HG03565 (cell line): ENCODE data around the gene PLXNA2.

Experiments used
- ATAC-seq: cut with Tn5 transposase; IDR thresholded peaks from one replicate; pipeline ENCODE4 v1.9.1; 2021; ENCODE audit warnings: mild to moderate bottlenecking, moderate library complexity; ENCODE audit not compliant: unreplicated experiment

Gene PLXNA2

DNA sequence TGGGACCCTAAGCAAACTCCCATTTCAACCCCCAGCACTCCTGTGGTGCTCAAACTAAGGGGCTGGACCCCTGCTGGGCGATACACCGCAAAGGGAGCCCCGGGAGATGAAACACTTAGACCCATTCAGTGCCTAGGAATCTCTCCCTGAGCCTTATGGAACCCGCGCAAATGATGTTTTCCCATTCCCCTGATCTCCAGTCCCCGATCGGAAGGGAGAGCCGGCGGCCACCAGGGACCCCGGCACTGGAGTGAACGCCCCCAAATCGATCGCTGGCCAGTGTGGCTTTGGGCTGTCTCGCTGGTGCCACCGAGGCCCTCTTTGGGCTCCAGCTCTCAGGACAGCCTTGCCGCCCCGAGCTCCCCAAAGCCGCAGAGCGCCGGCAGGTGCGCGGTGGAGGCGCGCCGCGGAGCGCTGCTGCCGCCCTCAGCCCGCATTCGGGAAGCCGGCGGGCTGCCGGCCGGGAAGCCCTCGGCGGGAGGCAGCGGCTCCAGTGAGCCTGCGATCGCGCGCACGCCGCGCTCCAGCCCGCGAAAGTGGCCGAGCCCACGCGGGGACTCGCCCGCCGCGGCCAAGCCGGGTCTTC is 1.1 kb downstream of the PLXNA2 start:
- ATAC-seq, result no peak

DNA sequence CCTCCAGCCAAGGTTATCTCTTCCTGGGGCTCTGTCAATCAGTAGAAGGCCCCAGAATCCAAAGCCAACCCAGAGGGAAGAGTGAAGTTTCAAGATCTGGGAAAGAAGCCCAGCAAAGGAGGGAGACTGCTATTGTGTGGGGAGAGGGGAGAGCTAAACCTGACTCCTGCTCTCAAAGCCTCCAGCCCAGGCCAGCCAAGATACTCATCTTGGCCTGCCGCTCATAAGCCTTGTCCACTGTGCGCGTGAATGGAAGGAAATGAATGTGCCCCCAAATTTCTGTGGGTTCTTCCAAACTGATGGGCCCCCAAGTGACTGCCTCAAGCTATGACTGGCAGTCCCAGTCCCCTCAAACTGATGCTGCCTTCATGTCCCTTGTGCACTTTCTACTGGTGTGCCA is 2.0 kb downstream of the PLXNA2 start:
- ATAC-seq, result no peak

DNA sequence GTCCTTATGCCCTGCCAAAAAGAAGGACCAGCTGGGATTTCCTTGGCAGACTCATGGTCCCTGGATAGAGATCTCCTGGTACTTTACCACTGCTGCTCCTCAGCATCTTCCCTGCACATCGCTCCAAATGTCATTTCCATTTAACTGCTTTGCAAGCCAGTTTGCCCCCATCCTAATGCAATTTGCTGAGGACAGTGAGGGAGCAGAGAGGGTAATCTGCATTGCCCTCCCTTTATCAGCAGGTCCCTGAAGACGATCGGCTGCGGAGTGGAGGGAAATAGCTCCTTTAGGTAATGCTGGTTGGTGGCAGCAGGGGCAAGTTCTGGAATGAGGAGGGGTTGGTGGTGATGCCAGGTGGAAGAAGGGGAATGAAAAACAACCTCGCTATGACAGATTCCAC is 2.7 kb downstream of the PLXNA2 start:
- no peak for ATAC-seq

DNA sequence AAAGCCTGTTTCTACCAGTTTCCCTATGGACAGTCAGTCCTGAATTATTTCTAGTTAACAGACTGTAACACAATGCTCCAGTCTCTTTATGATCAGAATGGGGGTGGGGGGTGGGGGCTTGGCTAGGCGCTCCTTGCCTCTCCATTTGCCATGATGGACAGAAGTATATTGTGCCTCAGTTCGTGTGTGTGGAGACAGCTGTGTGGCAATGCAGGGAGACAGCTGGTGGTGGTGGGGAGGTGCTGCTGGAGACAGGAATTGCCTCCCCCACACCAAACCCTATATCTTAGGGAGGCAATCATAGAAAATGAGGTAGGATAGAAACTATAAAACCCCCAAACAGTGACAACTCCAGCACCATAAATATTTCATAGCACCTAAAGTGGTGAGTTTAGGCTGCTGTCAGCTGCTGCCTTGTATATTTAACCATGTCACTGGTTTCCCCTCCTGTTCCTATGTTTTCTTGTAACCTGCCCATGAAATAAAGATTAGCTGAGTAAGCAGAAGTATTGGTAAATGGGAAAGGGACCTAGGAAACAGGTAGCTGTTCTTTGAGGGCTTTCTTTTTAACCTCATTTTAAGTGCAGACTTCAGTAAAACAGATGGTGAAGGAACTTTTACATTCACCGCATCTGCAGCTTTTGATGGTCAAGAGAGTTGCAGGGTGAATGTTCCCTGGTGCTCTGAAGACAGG is 3.4 kb downstream of the PLXNA2 start:
- no peak for ATAC-seq

DNA sequence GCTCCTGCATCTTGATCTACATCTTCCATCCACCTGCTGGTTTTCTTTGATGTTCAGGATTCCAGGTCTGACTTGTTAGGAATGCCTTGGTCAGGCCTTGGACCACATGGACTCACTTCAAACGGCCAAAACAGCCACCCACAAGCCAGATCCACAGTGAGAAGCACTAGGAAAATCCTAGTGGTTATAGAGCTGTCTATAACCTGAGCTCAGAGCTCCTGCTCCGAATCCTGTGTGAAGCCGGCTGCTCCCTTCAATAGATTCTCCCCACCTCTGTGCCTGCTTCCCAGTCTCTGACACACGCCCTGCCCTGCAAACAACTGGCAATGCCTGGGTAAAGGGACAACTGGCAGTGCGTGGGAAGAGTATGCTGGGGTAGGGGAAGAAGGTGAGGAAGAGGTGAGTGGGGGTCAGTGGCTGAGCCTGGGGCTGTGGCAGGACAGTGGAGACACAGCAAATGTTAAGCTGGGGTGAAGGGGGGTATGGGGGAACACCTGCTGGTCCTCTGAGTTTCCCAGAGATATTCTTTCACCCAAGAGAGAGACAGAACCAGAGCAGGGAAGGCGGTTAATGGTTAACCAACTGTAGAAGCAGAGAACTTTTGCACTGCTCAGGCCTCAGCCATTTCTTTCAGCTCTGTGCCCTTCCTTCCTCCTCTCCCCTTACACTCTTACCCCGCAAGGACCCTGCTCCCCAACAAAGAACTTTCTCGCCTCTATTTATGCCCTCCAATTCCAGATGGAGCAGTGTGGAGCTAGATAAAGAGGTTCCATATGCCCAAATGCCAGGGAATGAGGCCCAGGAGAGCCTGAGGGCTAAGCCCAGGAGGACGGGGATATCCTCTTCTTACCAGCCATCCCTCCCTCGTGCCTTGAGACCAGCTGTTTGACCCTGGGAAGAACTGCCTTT is 4.5 kb downstream of the PLXNA2 start:
- no peak for ATAC-seq

DNA sequence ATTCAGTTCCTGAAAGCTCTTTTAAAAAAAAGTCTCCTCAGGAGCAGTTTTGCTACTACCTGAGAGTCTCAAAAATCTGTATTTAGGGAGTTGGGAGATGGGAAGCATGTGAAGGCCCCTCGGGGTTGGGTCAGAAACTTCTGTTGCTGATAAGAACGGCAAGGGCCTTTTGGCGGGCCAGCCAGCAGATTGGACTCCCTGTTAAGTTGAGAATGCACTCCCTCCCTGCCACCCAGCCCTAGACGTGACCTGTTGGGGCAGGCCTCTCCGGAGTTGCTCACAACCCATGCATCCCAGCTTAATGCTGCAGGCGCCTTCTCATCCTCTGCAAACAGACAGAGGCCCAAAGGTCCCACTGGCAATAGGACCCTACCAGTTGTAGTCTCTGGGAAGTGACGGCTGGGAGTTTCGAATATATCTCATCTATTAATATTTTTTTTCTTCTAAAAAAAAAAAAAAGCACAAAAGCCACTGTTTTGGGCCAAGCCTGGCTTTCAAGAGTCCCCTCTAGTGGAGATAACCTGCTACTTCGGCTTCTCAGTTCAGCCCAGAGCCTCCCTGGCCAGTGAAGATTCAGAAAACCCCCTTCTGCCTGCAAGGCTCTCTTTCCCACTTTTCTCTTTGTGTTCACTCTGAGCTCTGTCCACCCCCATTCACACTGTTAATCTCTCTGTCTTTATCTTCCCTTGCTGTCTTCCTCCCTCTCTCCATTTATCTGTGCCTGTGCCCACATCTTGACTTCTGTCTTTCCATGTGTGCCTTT is 5.3 kb downstream of the PLXNA2 start:
- no peak for ATAC-seq

DNA sequence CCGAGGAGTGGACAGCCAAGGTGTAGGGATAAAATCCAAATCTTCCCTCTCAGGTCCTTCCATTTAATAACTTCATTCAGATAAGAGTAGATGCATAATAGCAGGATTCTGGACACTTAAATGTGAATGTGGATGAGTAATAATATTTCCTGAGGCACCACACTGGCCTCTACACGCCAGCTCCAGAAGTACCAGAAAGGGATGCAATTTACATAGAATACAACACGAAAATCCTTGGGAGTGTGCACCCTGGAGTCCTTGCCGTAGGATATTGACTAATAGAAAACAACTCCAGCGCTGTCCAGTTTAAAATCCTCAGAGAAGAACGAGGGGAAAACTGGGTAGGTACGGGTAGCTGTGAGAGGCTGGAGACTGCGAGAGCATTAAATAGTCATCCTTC is 6.9 kb downstream of the PLXNA2 start:
- no peak for ATAC-seq

DNA sequence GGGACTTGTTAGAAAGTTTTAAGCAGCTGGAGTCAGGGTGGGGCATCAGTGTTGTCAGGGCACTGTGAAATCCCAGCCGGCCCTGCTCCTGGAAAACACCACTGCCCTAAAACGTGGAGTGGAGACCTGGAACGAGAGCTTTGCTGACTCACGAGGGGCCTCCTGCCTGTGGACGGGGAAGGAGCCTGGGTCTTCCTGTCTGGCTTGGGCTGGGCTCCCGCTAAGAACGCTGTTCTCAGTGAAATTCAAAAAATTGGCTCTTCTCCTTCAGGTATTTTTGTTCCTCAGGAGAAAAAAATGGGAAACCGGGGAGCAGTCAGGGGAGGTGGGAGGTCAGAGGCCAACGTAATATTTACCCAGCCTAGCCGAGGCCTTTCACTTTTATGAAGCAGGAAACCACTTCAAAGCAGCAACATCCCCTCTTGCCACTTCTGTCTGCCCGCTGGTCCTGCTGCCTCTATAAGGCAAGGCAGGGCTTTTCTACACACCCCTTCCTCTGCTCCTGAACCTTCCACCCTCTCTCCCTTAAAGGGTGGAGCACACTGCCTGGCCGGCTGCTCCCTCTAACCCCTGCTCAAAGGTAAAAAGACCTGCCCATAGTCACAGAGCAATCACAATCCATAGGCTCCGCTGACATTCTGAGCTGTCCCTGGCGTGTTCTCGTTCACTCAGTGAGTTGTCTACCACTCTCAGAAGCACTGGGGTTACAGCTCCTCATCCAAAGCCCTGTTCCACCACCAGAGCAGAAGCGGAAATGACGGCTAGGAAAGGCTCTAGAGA is 8.0 kb downstream of the PLXNA2 start:
- no peak for ATAC-seq

DNA sequence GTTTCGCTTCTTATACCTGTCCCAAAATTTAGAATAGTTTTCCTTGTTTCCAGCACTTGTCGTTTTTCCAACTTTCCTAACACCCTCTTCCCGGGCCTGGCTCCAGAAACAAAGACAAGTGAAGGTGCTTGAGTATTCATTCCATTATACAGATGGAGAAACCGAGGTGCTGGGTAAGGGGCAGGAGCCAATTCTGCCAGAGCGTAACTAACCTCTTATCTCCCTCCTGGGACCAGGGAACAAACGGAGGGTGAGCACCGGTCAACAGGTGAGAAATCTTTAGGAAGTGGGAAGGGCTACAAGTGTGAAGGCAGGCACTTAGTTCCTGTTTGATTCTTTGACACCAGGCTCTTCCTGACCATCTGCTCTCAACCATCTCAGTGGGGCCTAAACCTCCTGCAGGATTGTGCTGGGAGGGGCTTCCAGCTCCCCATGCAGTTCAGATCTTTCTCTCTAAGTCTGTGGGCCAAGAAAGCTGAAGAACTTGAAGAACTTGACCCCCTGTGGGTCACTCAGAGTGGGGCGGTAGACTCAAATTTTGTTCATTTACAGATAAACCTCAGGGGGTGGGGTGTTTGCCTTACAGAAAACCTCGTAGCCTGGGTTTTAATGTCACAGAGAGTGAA is 8.7 kb downstream of the PLXNA2 start:
- no peak for ATAC-seq

DNA sequence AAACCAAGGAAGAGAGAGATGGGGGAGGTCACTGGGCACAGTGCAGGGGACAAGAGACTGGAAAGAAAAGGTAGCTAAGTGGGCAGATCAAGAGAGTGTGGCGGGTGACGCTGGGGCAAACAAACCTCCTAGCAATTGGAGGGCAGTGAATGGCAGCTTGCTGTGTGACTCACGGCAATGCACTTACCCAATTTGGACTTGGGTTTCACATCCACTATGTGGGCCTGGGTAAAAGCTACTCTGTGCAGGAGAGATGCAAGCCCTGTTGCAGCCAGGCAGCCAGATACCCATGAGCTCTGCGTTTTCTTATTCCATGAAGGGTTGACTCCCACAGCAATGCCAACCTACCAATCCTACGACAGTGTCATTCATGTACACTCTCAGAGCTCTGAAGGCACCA is 9.5 kb downstream of the PLXNA2 start:
- no peak for ATAC-seq

DNA sequence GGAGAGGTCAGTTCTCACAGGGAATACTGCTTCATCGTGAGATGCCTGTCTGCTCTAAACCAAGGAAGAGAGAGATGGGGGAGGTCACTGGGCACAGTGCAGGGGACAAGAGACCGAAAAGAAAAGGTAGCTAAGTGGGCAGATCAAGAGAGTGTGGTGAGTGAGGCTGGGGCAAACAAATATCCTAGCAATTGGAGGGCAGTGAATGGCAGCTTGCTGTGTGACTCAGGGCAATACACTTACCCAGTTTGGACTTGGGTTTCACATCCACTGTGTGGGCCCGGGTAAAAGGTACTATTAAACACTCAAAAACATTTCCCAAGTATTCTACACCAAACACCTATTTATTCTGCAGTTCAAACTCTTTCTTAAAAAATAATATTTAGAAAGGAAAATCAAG is 10.2 kb downstream of the PLXNA2 start:
- ATAC-seq, result no peak

DNA sequence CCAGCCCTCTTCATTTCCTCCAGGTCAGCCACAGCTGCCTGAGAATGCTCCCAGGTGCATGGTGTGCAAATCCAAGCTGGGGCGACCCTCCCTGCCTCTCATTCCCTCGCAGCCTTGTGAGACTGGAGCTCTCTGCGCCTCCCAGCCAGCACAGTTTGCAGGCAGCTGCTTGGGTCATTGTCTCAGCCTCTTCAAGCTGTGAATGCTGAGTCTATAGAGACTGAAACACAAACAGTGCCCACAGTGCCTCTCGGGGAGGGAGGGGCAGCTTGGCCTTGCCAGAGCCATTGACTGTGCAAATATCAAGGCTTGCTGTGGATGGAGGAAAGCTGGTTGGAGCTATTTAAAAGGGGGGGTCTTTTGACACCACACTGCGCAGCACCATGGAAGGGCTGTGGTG is 10.6 kb downstream of the PLXNA2 start:
- no peak for ATAC-seq

DNA sequence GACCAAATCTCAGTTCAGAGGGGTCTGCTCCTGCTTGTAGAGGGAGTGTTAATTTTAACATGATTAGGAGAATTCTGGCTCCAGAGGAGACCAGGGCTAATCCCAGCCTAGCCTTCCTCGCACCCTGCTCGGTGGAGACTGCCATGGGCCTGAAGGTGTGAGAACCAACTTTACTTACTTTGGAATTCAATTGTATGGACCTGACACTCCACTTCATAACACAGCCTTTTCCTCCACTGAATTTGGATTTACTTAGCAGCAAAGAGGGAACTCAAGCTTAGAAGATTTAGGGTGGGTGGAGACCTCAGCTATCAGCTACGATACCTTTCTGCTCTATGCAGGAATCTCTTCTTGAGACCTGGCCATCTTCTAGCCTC is 11.5 kb downstream of the PLXNA2 start:
- no peak for ATAC-seq

DNA sequence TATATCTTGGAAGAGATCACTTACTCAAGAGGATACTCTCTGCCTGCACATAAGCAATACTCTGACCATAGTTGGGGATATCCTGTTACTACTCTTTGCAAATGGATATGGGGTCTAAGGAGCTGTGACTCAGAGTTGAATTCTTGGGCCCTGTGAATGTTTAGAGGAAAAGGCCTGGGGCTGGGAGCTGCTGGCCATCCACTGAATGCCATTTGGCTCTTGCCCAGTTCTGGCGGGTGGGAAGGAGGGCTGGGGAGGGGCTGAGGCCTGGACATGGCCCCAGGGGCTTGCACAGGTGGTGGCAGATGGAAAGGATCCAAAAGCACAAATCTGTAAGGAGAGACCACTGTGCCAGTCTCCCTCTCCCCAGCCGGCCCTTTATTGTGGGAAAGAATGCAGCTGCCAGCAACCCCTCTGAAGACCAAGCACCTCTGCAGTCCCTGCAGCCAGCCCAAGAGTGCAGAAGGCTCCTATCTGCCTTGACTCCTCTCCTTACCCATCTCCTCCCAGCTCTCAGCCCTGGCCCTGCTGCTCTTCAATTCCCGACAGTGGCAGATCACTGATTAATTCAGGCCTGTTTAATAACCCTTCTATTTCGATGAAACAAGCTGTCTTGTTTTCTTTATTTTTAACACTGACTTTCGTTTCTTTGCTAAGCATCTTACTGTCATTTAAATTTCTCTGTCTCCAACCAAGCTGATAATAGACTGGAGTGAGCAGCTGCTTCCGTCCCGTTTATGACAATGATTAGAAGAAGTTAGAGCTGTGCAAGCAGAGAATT is 12.1 kb downstream of the PLXNA2 start:
- no peak for ATAC-seq

DNA sequence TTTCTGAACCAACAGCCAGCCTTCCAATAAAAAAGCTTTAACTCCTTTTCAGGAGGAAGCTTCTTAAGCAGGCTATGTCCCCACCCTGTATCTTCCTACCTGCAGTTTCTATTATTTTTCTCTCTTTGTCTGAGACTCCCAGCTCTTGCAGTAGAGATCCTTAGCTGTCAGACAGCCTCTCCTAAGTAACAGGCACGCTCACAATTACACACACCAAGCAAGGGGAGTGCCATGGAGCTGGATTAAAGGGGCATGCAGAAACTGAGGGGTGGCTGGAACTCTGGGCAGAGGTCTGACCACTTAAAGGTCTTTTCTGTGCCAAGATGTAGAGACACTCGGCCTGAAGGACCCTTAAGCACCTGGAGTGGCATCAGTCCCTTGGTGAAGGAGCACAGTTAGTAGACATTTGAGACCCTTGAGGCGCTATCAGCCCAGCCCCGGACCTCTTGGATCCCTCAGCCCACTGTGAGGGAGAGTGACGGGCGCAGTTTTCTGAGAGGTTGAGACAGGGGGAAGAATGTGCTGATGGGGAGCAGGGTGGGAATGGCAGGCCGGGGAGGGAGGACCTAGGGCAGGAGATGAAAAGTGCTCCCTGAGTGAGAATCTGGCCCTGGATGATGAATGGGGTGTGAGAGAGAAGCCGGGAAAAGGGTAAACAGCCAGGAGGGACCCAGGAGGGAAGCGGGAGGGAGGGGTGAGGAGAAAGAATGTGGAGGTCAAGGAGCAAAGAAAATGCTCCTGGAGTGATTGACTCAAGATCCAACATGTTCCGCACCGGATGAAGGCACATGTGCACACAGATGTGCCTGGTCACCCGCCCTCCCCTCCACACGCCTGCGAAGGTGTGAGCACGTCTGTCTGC is 13.3 kb downstream of the PLXNA2 start:
- no peak for ATAC-seq

DNA sequence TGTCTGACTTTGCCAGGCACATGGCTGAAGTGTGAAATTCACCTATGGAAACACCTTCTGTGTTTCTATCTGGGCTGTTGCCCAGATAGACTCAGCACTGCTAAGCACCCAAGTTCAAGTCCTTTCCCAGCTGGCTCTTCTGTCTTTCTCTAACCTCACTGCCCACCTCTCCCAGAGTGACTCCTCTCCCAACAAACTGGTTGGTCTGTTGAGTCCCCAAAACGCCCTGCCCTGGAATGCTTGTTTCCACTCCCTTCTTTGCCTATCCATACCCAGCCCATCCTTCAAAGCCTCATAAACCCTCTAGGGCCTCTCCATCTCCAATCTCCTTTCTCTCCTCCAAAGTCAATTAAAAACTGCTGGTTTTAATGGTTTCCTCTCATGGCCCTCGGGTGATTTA is 15.6 kb downstream of the PLXNA2 start:
- no peak for ATAC-seq

DNA sequence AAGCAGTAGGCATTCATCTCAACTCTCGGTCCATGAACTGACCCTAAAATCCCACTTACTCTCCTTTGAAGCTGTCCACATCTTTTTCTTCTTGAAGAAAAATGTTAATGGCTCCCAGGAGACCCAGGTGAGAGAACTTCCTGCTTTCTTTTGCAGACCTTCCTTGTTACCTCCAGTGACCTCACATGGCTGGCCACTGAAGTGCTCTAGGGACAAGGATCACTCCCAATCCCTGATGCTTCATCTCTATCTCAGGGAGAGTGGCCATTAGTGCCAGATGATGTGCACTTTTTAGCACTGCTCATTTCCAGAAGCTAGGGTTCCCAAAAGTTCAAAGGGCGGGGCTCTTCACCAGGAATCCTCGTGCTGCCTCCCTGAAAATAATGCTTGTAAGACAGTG is 16.2 kb downstream of the PLXNA2 start:
- ATAC-seq, result no peak

DNA sequence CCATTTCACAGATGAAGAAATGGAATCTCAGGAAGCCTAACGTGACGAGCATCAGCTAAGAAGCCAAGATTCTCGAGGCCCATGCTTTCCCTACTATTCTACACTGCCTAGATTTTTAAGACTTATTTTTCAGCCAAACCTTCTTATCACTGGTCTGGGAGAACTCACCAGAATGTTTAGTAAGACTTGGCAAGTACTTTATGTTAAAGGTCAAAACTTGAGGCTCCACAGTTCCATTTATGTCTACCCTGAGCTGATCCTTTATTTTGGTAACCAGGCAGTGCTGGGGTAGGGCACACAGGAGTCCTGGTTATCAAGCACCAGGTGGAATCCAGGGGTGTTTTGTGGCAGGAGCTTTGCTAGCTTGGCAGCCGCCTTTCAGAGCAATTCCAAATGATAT is 16.8 kb downstream of the PLXNA2 start:
- ATAC-seq, result no peak
